Cardiac muscle cell (in vitro differentiated cells and primary cell): Measurements from ENCODE around the gene CCNA1. TPM values are rescaled to one million over a fixed set of nuclear protein-coding genes. Genes with fewer than 3 reads are reported as not detected.
A peak's percentile ranks its signal among the peaks of the same experiment; 100 is the strongest.

Experiments used
- DNase-seq, 2 donors: peaks; one replicate each; pipeline versions ENCODE4 v3.0.0 to v3.0.0-alpha.2; 2010 to 2017; ENCODE audit warnings: low read depth in 1 of 2, low spot score in 1 of 2
- H3K27ac ChIP-seq: fragments of 200-600 bp; sonication (generic); 2 replicates; pipeline ENCODE4 v1.5.1; 2016
- H3K27me3 ChIP-seq: fragments of 200-600 bp; sonication (generic); 2 replicates; pipeline ENCODE4 v1.6.0; 2016; ENCODE audit warnings: control low read depth
- H3K36me3 ChIP-seq: fragments of 200-600 bp; sonication (generic); 2 replicates; pipeline ENCODE4 v1.5.1; 2016; ENCODE audit warnings: control low read depth
- H3K4me1 ChIP-seq: fragments of 200-600 bp; sonication (generic); 2 replicates; pipeline ENCODE4 v1.8.1; 2017; ENCODE audit warnings: low read depth, mild to moderate bottlenecking, mixed run types
- H3K4me3 ChIP-seq: fragments of 200-600 bp; sonication (generic); 2 replicates; pipeline ENCODE4 v1.5.1; 2016; ENCODE audit warnings: mild to moderate bottlenecking
- H3K9me3 ChIP-seq: fragments of 200-600 bp; sonication (generic); 2 replicates; pipeline ENCODE4 v1.5.1; 2017; ENCODE audit warnings: low read depth, mild to moderate bottlenecking, control low read depth
- CTCF ChIP-seq: IDR thresholded peaks from 2 replicates; pipeline ENCODE4 v1.5.1; 2012; ENCODE audit warnings: low read depth, mild to moderate bottlenecking, low read length
- polyA plus RNA-seq: library from polyadenylated mRNA; unstranded; fragments of >200 nt; fragmentation: Nextera tagmentation; extraction: Ambion mirVana; gene quantifications from 2 replicates; pipeline ENCODE4 v1.2.1, GENCODE V29; 2016
- total RNA-seq: library from RNA; depleted of rRNA; stranded (reverse); fragments of >200 nt; gene quantifications from 2 replicates; pipeline ENCODE4 v1.2.3, GENCODE V29; 2016

Gene CCNA1
- total and polyA plus RNA-seq, 2 experiments from 2014 or later = 0.26 to 1.4 TPM

- peak in 1 of 2 donors; percentile 44 for DNase-seq
- no peak overlapping the region for H3K4me3 ChIP-seq
- TF ChIP-seq CTCF = no peak
- H3K27ac ChIP-seq = no peak overlapping the region
- H3K9me3 ChIP-seq = no peaks in the 10 kb centered on the region
- no peaks in the 10 kb centered on the region for H3K4me1 ChIP-seq
- H3K36me3 ChIP-seq = no peaks in the 10 kb centered on the region
- H3K27me3 ChIP-seq = no peaks in the 10 kb centered on the region
Measured at GRCh38 chr13:36421447-36421846, 10.8 kb upstream of the CCNA1 start.

DNA sequence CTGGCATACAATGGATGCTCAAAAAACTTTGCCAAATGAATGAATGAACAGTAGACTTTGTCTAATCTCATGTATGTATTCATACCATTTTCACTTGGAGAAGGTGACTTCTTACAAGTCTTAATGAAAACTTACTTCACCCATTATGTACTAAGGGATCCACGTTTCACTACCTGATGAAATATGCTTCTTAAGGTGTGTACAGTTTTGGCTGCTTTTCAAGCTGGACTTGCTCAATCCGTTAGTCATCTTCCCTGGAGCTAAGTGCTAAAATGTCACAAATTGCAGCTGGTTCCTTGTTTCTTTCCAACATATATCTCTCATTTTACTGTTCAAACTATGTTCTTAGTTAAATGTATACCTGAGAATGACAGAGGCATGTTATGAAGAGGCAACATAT is 4.2 kb upstream of the CCNA1 start:
- peak in 1 of 2 donors; percentile 38 for DNase-seq
- TF ChIP-seq CTCF = no peak

DNA sequence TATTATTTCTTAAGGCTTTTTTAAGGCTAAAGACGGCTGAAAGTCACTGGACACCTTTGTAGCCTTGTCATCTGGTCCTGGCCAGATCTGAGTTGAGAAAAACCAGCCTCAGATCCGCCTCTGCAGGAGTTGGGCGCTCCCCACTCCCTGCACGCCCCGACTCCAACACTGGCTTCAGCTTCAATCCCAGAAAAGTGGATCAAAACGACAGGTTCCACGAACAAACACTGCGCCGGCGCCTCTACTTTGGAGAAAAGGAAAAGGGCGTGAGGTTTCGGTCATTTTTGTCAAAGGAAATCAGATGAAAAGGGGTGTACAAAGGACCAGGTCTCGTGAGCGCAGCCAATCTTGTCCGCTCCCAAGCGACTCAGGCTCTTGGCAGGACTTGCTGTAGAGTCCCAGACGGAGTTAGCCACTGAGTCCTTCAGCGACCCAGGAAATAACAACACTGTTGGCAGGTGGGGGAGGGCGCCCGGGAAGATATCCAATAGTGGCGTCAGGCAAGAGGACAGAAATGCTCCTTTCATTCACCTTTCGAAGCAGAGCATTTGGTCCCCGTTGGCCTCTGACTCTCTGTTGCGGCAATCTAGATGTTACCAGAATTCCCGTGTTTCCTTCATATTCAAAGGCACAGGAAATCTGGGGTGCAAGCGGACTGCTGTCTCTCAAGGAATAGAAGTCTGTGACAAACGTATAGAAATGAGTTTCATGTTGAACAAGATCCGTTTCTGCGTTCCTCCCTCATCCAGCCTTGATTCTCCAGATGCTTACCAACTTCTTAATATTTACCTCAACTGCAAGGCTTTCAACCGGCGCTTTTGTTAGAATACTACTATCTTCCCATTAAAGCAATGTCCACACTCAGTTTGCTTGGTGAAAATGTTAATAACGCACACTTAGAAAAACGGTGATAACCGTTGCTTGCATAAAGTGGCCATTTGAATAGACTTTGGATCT is 1.8 kb upstream of the CCNA1 start:
- TF ChIP-seq CTCF = no peak
- H3K4me1 ChIP-seq = no peaks in the 10 kb centered on the region
- H3K36me3 ChIP-seq = no peaks in the 10 kb centered on the region
- H3K27me3 ChIP-seq = peaks cover 84% of the 10 kb centered on the region
- DNase-seq = peak; percentile 15 to 23
- no peak overlapping the region for H3K4me3 ChIP-seq
- H3K9me3 ChIP-seq = no peaks in the 10 kb centered on the region
- no peak overlapping the region for H3K27ac ChIP-seq

More for the DNA sequence above, 4.2 kb upstream of the CCNA1 start:
- H3K9me3 ChIP-seq = no peaks in the 10 kb centered on the region
- no peaks in the 10 kb centered on the region for H3K4me1 ChIP-seq
- peaks cover 60% of the 10 kb centered on the region for H3K27me3 ChIP-seq
- H3K36me3 ChIP-seq = no peaks in the 10 kb centered on the region
- no peak overlapping the region for H3K4me3 ChIP-seq
- H3K27ac ChIP-seq = no peak overlapping the region

DNA sequence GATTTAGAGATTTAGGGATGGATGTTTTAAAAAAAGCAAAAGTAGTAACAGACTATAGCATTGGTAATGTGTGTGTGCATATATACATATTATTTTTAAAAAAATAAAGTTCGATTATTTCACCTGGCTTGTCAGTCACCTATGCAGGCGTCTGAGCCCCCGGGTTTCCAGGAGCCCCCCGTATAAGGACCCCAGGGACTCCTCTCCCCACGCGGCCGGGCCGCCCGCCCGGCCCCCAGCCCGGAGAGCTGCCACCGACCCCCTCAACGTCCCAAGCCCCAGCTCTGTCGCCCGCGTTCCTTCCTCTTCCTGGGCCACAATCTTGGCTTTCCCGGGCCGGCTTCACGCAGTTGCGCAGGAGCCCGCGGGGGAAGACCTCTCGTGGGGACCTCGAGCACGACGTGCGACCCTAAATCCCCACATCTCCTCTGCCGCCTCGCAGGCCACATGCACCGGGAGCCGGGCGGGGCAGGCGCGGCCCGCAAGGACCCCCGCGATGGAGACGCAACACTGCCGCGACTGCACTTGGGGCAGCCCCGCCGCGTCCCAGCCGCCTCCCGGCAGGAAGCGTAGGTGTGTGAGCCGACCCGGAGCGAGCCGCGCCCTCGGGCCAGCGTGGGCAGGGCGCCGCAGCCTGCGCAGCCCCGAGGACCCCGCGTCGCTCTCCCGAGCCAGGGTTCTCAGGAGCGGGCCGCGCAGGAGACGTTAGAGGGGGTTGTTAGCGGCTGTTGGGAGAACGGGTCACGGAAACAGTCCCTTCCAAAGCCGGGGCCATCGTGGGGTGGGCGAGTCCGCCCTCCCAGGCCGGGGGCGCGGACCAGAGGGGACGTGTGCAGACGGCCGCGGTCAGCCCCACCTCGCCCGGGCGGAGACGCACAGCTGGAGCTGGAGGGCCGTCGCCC is 840 bp upstream of the CCNA1 start:
- H3K4me3 ChIP-seq = peak overlapping the region; percentile 44
- TF ChIP-seq CTCF = no peak
- DNase-seq = peak in 1 of 2 donors; percentile 42
- H3K9me3 ChIP-seq = no peaks in the 10 kb centered on the region
- peaks cover 94% of the 10 kb centered on the region for H3K27me3 ChIP-seq
- no peaks in the 10 kb centered on the region for H3K36me3 ChIP-seq
- no peaks in the 10 kb centered on the region for H3K4me1 ChIP-seq
- no peak overlapping the region for H3K27ac ChIP-seq

DNA sequence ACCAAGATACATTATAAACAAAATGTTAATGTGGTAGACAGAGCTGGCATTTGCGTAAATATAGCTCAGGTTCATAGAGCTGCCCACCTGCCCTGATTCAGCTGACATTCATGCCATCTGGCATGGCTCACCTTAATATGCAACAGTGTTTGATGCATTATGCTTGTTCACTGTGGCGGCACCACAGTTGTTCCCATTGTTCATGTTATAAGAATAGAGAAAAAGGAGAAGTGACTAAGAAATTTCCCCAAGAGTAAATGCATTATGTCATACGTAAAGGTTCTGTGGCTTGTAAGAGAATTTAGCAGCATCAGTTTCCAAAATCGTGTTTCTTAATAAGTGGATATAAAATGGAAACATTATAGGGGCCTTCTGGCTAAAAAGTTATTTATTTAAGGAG is 4.5 kb downstream of the CCNA1 start:
- Histone ChIP-seq H3K27me3 (peaks cover 69% of the 10 kb centered on the region), H3K4me3 (no peak overlapping the region), H3K9me3 (no peaks in the 10 kb centered on the region), H3K4me1 (no peaks in the 10 kb centered on the region), H3K27ac (no peak overlapping the region), H3K36me3 (no peaks in the 10 kb centered on the region)
- no peak for TF ChIP-seq CTCF
- no peak for DNase-seq
